Measurements from ENCODE around the gene ZRANB3.
"Not testable (repeated sequence)": the region's sequence is repeated elsewhere in the genome, so short reads cannot be mapped to it uniquely, and the experiment has no call there.

ZRANB3 gene

DNA sequence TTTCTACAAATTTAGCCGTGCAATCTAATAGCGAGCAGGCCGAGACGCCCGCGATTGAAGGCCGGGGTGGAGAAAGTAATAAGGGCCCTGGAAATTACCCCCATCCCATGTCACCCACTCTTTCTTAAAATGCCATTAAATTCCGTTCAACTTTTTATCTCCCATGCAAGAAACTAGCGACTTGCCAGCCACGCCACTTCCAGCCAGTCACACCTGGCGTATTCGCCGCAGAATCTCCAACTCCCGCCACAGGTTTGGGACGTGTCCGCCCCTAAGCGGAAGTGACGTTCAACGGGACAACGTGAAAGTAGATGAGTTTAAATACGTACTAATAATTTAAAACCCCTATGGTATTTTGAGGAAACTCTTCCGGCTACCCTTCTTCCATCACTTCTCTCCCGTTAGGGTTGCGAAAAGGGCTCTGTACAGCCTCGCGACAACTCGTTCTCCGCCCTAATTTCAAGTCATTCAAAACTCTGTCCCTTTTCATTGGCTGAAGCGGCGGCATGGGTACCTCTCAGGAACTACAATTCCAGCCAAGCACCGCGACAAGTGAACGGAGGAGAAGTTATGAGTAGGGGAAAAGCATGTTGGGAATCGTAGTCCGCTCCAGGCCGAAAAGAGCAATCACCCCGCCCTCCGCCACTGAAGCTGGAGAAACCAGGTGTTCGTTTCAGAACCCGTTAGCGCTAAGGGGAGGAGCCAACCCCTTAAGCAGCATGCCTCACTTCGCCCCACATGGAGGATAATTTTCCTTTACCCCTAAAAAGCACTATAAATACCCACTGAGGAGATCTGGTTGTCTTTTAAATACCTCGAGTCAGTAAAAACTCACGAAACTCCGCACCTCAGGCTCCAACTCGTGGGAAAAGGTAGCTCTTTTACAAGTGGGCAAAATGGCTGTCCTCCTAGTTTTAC, at the start of gene ZRANB3:
ZRANB3 (minus strand) TSS at position 906 of the 918 bp plus-strand sequence.
- DNase-seq, result peak; percentile 77 to 99 (median 92)

DNA sequence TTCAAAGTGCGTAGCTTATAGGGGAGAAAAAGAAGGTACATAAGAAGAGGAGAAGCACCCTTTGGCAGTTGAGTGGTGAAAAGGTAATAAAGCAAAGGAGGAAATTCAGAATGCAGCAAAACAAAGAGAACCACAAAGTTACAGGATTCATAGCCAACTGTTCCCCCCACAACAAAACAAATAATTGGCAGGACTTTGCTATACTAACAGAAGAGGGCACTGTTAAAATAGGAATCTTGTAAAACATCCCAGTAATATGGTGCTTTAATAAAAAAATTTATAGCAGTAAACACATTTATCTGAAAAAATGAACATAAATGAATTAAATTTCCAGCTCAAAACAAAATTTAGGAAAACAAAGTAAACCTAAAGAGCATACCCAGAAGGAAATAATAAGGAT, 42.6 kb upstream of the ZRANB3 start:
- no peak for DNase-seq

DNA sequence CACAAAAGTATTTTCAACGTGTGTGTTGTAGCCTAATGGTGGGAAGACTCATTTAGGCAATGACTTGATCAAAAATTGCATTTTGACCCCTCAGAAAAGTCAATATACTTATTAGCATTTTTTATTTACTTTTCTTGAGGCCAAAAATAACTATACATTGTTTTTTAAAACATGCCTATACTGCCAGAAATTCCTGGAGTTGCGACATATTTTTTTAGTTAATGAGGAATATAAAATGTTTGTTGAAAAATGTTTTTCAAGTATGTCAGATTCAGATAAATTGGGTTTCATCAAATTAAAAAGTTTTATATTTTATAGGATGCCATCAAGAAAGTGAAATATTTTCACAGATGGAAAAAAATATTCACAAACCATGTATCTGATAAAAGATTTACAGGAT, 39.9 kb upstream of the ZRANB3 start:
- DNase-seq, result no peak

DNA sequence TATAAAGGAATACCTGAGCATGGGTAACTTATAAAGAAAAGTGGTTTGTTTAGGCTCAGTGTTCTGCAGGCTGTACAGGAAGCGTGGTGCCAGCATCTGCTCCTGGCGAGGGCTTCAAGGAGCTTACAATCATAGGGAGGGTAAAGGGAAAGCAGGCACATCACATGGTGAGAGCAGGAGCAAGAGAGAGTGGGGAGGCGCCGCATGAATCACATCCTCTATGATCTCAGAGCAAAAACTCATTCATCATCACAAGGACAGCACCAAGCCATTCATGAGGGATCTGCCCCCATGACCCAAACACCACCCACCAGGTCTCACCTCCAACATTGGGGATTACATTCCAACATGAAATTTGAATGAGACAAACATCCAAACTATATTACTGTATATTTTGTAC, 32.8 kb upstream of the ZRANB3 start:
- no peak for DNase-seq

DNA sequence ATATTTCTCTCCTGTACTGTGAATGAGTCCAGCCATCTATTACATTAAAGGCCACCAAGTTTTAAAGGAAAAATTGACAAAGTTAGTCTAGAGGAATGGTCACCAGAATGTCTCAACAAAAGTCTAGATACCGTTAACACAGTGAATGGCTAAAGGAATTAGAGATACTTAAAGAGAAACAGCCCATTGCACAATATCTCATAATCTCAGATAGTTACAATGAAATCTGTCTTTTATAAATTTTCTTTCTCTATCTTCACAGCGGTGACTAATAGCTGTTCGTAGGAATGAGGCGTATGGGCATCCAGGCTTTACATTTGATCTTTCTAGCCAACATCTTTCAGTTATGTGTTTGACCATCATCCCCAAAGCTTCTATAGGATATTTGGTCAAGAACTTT, 30.9 kb upstream of the ZRANB3 start:
- DNase-seq, result no peak

DNA sequence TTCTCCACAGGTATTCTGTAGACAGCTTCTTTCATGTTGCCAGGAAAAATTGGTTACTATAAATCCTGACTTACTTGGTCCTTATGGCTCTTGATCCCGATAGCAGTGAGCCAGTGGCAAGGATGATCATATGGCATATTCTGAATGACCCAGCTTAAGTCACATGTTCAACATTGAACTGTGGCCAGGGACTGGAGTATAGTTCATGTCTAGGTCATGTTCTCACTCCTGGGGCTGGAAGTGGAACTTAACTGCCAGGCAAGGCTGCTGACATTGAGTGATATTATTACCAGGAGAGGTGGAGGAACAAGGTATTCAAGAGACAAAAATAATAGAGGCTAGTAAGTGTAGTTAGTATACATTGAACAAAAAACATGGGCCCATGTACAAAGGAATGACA, 26.5 kb upstream of the ZRANB3 start:
- no peak for DNase-seq

DNA sequence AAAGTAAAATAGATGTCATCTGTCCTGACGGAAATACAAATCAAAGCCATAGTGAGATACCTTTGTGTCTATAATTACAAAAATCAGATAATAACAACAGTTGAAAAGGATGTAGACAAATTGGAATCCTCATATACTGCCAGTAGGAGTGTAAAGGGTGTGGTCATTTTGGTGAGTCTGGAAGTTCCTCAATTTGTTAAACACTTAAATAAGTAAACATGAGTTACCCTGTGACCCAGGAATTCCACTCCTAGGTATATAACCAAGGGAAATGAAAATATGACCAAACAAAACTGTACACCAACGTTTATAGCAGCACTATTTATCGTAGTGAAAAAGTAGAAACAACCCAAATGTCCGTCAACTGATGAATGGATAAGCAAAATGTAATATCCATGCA, 24.3 kb upstream of the ZRANB3 start:
- DNase-seq, result no peak

DNA sequence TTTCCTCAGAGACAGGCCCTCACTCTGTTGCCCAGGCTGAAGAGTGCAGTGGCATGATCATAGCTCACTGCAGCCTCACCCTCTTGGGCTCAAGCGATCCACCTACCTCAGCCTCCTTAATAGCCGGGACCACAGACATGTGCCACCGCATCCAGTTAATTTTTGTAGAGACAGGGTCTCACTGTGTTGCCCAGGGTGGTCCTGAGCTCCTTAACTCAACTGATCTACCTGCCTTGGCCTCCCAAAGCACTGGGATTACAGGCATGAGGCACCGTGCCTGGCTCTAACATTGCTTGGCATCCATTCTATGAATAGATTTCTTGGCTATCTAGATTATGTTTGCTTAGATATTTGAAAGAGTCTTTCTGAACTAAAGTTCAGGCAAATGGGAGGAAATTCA, 21.9 kb upstream of the ZRANB3 start:
- no peak for DNase-seq

DNA sequence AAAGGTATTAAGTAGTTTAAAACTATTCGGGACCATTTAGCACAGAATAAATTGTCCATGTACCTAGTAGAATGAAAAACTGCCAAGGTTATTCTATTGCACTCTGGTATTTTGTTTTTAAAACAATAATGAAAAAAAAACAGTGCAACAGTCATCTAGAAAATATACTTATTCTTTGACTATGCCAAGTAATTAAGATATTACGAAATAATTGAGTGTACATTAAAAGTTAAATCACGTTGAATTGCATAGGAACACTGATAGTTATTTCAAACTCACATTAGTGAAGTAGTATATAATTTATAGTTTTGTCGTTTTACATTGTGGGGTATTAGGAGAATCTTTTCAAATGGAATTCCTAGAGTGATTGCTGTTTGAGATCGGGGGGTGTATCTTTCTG, 20.3 kb upstream of the ZRANB3 start:
- DNase-seq, result no peak

DNA sequence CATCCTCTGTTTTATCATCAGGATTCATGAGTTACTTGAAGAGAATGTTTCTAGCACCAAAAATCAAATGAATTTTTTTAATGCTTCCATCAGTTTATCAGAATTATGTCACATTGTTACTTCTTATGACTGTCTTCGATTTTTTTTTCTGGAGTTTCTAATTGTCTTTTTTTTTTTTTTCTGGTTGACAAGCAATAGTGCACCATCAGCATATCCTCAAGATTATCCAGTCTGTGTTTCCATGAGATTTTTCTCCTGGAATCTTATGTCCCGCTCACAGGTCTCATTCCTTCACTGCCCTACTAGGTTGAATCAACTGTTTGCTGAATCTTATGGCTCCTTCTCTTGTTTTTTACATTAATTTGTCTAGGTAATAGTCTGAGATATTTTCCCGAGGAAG, 16.3 kb upstream of the ZRANB3 start:
- no peak for DNase-seq

DNA sequence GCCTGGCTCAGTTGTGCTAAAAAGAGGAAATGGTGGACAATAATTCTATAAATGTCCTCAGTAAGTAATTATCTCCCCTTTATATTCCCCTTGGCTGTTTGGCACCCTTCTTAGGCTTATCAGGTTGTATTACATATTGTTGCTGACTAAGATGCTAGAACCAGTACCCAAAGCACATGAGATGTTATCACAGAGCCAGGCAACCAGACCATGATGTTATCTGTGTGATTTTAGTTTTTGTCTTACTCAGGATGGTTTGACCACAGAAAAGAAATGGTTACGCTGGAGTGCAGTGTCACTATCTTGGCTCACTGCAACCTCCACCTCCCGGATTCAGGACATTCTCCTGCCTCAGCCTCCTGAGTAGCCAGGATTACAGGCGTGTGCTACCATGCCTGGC, 15.4 kb upstream of the ZRANB3 start:
- no peak for DNase-seq

DNA sequence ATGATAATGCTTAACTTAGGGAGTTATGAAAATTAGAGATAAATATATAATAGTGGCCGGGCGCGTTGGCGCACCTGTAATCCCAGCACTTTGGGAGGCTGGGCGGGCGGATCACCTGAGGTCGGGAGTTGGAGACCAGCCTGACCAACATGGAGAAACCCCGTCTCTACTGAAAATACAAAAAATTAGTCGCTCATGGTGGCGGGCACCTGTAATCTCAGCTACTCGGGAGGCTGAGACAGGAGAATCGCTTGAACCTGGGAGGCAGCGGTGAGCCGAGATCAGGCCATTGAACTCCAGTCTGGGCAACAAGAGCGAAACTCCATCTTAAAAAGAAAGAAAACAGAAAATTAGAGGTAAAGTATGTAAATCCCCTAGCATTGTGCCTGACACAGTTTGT, 2.5 kb upstream of the ZRANB3 start:
- DNase-seq, result not testable (repeated sequence)

DNA sequence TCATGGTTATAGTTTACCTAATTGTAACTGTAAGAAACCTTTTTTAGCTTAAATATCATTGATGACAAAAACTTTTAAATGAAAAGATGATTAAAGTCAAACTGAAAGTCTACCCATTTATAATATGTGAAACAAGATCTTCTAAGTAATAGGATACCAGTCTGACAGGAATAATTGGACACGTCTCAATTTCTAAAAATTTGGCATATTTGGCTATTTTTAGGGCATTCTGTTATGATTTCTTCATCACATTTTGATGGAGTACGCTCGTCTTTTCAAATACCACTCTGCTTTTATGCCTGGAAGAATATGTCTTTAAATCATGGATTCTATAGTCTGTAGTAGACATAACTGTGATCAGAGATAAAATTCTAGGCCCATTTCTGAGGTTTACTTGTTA, 1.6 kb upstream of the ZRANB3 start:
- no peak for DNase-seq

DNA sequence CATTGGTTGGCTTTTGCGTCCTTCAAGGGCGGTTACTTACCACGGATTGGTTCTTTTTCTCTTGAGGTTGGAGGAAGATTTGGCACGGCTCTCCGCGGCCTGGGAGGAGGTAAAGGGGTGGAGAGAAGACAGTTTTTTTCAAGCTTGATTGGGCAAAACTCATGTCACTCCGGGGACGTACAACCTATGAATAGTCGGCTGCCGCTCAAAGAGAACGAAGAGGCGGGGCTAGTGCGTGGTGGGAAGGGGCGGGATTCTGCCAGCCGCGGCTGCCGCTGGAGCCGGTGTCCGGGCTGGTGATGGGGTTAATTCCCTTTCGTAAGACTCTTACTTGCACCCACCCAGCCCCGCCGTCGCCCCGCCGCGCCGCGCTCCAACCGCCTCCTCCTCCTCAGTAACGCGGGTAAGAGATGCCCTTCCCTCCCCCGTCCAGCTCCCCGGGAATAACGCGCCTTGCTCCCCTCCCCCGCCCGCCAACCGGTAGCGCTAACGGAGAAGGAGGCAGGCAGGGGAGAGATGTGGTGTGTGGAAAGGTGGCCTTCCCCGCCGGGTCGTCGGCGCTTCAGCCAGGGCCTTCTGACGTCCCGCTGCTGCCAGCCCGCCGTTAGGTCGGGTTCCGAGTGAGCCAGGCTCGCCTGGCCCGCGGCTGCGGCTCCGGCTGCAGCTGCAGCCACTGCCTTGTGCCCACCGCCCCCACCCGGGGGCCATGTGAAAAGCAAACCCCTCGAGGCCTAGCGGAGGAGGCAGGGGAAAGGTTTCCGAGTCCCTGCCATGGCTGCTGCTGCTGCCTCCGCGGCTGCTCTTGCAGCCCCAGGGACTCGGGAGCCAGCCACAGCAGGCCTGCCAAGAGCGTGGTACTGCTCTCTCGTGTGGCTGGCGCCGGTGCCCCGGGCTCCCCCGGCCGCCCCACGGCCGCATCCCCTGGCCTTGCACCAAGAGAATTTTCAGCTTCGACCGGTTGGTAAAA, 496 bp upstream of the ZRANB3 start, which contains the start of gene R3HDM1:
R3HDM1 (plus strand) TSS at position 254 of the 967 bp plus-strand sequence. CDS start 73,362 bp downstream, outside the sequence.
- peak; percentile 77 to 99 (median 96) for DNase-seq

DNA sequence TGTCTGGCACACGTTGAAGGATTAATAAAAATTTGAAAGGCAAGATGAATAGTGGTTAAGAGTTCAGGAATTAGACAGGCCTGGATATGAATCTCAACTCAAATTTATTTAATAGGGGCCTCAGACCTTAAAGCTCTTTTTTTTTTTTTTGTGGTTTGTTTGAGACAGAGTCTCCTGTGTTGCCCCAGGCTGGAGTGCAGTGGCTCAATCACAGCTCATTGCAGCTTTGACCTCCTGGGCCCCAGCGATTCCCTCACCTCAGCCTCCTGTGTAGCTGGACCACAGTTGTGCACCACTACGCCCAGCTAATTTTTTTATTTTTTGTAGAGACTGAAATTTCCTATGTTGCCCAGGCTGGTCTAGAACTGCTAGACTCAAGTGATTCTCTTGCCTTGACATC, 3.0 kb downstream of the ZRANB3 start:
- no peak for DNase-seq

DNA sequence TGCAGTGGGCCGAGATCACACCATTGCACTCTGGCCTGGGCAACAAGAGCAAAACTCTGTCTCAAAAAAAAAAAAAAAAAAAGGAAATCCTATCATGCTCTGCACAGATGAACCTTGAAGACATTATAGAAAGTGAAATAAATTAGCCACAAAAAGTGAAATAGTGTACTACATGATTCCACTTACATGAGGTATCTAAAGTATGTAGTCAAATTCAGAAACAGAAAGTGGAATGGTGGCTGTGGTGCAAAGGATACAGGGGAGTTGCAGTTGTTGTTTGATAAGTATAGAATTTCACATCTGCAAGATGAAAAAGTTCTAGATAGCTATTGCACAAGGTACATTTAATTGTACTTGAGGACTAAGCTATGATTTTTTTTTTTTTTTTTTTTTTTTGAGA, 5.2 kb downstream of the ZRANB3 start:
- DNase-seq, result no peak

DNA sequence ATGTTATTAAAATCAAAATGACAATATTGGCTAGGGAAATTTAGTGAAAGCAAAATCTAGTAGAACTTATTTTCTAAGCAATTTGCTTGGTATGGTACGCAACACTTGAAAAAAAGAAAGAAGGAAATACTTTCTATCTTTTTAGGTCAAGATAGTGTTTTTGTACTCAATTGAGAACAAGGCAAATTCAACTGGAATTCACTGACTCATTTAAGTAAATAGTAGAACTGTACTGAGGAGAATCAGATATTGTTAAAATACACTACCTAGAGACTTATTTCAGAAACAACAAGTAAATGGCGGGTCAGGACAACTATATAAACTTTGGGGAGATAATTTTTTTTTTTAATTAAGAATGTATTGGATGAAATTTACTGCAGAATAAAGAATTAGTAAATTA, 18.9 kb downstream of the ZRANB3 start:
- no peak for DNase-seq

DNA sequence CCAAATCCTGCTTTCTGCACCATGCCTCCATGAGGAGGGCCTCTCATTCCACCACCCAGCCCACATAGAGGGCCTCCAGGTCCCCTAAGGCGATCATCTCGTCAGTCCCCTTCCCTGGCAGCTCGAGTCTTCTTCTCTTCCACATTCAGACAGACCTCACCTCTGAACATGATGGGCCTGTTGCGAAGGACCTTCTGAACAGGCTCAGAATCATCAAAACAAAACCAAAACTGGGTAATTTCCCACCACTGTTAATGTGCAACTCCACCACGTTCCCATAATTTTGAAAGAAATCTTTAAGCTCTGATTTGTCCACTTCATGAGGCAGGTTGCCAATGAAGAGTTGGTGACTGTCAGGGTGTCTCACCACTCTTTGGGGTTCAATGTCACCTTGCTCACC, 20.4 kb downstream of the ZRANB3 start:
- DNase-seq, result no peak

DNA sequence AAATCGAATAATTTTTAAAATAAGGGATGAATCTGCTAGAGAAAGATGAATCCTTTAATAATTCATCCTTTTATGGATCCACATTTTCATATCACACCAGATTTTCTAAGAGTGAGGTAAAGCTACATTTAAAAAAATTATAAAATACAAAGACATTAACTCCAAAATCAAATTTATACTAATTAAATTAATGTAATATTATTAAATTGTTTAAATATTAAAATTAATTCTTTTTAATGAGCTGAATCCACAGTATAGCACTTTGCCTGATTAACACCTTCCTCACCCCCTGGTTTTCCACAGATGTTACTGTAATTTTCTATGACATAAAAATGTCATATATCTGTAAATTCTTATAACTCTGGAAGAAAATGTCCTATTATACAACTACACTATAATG, 26.2 kb downstream of the ZRANB3 start:
- DNase-seq, result no peak

DNA sequence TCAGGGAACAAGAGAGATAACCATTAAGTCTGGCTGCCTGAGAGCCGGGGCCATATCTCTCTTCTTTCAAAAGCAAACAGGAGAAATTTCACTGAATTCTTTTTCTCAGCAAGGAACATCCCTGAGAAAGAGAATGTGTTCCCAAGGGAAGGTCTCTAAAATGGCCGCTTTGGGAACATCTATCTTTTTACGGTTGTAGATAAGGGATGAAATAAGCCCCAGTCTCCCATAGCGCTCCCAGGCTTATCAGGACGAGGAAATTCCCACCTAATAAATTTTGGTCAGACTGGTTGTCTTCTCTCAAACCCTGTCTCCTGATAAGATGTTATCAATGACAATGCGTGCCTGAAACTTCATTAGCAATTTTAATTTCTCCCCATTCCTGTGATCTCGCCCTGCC, 32.4 kb downstream of the ZRANB3 start:
- DNase-seq, result not testable (repeated sequence)

DNA sequence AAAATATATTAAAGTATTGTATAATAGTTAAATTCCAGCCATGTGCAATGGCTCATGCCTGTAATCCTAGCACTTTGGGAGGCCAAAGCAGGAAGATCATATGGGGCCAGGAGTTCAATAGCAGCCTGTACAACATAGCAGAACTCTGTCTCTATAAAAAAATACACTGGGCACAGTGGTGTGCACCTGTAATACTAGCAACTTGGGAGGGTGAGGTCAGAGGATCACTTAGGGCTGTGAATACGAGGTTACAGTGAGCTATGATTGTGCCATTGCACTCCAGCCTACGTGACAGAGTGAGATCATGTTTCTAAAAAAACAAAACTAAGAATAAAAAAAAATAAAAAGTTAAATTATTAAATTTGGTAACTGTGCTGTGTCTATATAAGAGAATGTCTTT, 36.1 kb downstream of the ZRANB3 start:
- DNase-seq, result no peak

DNA sequence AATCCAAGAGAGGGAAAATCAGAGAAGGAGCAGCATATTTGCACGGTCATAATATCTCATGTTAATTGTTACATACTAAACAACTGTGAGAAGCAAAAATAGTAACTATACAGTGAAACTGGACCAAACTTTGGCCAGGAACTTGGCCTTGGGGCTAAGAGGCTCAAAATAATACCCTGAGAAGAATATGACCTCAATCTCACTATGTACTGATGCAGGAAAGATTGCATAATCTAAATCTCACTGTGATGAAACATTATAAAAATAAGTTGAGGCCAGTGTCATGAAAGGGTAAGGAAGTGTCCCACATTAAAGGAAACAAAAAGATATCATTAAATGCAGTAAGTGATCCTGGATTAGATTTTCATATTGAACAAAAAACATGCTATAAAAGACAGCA, 36.5 kb downstream of the ZRANB3 start:
- DNase-seq, result no peak

DNA sequence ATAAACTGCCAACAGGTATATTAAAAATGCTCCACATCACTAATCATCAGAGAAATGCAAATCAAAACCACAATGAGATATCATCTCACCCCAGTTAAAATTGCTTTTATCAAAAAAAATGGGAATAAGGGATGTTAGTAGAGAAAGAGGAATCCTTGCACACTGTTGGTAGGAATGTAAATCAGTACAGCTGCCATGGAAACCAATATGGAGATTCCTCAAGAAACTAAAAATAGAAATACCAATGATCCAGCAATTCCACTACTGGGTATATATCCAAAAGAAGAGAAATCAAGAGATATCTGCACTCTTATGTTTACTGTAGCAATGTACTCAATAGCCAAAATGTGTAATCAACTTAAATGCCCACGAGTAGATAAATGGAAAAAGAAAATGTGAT, 40.6 kb downstream of the ZRANB3 start:
- DNase-seq, result no peak
